Measurements from ENCODE around the gene SPATA31E1.

The SPATA31E1 gene

GRCh38 chr9:87864915-87865314 lies 17.8 kb upstream of the SPATA31E1 start:
- DNase-seq, result no peak

DNA sequence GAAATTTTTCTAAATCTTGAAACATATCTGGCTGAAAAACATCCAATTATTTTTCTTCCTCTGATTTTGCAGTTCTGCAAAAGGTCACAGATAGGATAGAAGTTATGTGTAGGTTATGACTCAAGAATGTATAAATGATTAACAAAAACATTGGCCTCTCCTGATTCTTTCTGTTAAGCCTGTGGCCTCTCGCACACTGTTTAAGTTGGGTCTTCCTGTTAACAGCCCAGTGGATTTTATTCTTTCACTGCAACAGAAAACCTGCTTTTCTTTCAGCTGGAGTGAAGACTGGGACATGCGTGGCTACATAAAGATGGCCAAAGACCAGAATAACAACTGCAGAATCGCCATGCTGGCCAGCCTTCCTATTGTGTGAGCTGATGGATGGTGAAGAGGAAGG lies 17.1 kb upstream of the SPATA31E1 start:
- DNase-seq, result no peak

- DNase-seq, result no peak
These were observed 15.3 kb upstream of the SPATA31E1 start for GRCh38 chr9:87867391-87867790.

GRCh38 chr9:87868175-87868574 lies 14.5 kb upstream of the SPATA31E1 start:
- DNase-seq, result no peak

DNA sequence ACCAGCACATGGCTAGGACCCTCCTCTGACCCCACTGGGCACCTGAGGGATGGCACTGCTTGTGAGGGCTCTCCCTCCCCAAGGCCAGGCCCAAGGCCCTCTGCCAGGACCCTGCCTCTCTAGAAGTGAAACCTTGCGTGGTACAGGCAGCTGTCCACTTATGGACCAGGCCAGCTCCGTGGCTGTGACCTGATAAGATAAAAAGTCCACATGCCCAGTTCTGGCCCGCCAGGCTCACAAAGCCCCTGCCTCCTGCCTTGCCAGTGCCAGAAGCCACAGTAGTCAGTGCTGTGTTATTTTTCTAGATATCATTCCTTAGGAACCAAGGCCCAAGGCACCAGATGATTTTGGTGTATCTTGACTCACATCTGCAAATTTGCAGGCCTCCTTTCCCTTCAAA lies 14.0 kb upstream of the SPATA31E1 start:
- DNase-seq, result no peak

GRCh38 chr9:87869082-87869481 lies 13.6 kb upstream of the SPATA31E1 start:
- DNase-seq, result no peak

DNA sequence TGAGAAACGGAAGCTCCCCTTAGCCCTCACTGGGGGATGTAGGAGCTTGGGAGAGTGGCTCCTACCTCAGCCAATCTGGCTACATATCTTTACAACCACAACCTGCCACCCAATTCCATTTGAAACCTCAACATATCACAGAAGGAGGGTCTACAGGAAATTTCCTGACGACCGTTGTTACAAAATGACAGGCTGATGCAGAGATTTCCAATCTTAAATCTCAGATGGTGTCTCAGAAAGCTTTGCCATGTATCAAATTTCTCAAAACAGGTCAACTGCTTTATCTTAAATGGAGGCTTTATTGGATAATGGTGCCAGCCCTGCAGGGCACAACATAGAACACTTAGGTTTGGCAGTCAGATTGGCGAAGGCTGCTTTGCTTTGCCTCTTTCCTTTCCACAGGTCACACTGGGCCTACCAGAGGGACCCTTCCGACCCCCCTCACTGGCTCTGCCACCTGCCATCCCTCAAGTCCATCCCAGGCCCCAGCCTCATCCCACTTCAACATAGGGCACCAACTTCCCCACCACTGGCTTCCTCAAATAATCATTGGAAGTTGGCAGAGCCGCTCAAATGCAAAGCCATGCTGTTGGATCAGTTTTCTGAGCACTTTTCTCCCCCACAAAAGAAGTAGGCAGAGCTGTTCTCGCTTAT lies 11.1 kb upstream of the SPATA31E1 start:
- DNase-seq, result no peak

DNA sequence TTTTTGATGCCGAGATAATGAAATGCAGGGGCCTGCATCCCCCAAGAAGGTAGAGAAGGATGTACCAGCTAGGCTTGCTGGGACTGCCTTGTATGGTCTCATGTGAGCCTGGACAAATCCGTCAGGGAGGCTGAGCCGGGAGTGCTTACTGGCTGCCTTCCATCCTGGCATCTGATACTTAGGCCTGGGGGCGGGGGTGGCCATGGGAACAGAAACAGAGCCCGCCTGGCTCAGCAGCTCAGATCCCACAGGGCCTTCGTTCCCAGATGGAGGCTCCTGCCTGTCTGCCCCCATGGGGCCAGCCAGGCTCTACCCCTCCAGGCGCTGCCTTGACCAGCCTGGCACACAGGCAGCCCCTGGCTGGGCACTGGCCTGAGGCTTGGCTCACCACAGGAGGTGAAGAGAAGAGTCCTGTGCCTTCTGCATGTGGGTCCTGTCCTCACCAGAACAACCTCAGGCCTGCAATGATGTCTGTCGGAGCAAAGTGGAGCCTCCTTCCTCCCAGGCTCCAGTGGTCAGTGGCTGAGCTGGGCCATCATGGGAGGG lies 10.5 kb upstream of the SPATA31E1 start:
- DNase-seq, result no peak

DNA sequence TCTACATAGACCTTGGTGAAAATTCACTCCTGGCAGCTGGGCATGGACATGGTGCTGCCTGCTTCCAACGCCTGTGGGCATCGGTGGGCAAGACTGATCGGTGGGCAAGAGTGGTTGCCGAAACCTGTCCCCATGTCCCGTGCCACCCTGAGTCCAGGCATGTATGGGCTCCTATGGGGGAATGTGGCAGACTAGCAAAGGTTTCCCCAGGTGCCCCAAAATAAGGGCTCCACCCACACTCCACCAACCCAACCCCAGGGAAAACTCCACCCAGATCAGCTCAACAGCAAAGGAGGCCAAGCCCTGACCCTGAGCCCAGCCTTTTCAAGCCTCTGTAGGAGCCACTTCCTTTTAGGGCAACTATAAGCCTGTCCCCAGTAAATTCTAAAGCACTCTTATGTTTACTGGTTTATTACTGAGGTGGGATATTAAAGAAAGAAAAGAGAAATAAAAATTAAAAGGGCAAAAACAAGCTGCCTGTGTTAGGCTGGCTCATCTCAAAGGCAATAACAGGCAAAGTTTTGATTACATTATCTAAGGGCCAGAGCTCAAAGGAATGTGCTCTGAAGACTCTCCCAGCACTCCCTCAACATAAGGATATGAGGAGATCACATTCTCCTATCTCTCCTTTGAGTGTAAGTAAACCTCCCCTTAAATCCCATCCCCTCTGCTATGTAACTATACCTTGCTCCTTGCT lies 8.9 kb upstream of the SPATA31E1 start:
- DNase-seq, result no peak

- no peak for DNase-seq
These were observed 8.4 kb upstream of the SPATA31E1 start for GRCh38 chr9:87874304-87874623.

GRCh38 chr9:87875060-87875459 lies 7.6 kb upstream of the SPATA31E1 start:
- DNase-seq, result no peak

DNA sequence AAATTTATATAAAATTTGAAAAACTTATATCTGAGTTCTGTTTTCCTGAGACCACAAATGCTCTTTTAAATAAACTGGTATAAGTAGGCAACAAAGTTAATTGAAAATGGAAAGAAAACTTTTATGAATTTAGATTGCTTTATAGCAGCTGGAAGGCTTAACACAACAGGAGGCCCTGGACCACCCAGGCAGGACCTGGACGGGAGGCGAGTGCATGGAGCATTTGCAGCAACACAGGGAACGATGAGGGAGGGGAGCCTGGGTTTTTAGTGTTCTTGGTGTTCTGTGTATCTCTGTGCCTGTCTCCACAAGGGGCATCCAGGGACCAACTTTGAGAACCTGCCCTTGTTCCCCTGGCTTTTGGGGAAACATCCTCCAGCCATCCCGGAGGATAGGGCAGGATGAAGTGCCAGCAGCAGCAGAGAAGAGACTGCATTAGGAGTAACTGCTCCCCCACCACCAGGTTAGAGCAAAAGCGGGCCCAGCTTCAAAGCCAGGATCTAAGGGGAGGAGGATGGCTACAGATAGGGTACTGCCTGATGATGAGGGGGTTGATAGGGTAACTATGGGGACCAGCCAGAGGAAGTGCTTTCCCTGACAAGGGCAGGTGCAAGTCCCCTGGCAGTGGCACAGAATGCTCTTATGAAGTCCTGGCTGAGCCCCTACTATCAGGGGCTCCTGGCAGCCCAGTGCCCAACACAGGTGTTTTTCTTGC lies 6.7 kb upstream of the SPATA31E1 start:
- no peak for DNase-seq

GRCh38 chr9:87876708-87877107 lies 6.0 kb upstream of the SPATA31E1 start:
- no peak for DNase-seq

DNA sequence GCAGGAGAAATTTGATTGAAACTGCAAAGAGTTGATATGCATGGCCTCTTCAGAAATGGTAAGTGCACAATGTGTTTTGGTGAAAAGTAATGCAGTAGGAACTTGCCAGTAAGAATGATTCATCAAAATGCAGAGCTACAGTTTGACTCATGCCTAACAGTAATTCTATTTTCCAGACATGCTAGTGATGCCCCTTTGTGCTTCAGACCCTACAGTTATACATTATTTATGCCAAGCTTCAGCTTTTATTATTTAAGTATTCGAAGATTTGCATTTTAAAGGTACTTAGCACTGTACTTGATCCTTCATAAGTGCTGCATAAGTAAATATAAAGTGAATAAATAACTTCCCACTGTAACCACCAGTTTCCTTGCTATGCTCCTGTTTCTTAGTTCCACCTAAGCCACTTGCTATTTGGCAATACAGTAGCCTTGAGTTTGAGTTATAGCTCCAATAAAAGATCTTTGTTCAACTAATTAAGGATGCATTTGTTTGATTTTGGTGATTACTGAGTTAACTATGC lies 3.6 kb upstream of the SPATA31E1 start:
- DNase-seq, result no peak

DNA sequence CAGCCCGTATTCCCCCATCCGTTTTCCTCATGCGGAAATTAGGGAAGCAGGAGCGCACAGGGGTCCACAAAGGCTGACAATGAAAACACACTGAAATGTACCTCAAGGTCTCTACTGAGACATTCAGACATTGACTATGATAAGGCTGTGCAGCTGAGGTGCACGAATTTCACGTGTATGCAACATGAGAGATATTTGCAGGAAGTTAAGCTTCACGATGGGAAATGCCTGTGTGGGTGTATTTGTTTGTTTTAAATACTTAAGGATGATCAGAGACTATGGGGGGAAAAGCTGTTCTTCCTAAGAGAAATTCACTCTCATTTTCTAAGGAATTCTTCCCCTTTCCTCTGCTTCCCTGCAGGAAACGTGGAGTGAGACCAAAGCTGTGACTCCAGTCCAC lies 2.6 kb upstream of the SPATA31E1 start:
- DNase-seq, result no peak

- DNase-seq, result no peak
These were observed 2.0 kb upstream of the SPATA31E1 start for GRCh38 chr9:87880683-87881082.

DNA sequence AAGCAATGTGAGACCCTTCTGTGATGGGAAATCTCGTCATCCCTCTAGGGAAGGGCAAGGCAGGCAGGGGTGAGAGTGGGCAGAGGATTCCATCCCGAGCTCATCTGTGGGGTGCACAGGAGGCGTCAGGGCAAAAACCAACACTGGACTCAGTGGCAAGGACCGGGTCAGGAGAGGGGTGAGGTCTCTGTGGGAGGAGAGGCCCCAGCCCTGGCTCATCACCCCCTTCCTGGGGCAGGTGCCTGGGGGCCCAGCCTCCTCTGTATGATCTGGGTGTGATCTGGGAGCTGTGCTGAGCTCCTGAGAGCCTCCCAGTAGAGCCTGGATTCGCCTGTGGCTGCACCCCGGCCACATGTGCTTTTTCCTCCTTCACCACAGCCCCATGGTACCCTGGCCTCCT lies 597 bp downstream of the SPATA31E1 start:
- no peak for DNase-seq

DNA sequence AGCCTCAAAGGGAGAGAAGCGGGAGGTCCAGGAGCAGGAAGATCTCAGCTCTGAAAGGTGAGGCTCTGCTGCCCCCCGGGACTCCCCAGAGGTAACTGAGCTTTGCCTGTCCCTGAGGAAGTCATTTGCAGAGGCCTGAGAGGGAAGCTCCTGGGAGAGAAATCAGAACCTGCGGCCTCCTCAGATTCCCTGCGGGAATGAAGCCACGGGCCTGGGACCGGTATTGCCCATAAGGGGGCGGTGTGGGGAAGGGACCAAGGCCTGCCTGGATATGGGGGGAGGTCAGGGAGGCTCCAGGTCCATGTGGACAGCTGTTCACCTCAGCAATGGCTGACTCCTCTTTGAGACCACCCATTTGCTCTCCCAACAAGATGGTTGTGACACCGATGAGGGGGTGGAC lies 1.3 kb downstream of the SPATA31E1 start:
- DNase-seq, result no peak

DNA sequence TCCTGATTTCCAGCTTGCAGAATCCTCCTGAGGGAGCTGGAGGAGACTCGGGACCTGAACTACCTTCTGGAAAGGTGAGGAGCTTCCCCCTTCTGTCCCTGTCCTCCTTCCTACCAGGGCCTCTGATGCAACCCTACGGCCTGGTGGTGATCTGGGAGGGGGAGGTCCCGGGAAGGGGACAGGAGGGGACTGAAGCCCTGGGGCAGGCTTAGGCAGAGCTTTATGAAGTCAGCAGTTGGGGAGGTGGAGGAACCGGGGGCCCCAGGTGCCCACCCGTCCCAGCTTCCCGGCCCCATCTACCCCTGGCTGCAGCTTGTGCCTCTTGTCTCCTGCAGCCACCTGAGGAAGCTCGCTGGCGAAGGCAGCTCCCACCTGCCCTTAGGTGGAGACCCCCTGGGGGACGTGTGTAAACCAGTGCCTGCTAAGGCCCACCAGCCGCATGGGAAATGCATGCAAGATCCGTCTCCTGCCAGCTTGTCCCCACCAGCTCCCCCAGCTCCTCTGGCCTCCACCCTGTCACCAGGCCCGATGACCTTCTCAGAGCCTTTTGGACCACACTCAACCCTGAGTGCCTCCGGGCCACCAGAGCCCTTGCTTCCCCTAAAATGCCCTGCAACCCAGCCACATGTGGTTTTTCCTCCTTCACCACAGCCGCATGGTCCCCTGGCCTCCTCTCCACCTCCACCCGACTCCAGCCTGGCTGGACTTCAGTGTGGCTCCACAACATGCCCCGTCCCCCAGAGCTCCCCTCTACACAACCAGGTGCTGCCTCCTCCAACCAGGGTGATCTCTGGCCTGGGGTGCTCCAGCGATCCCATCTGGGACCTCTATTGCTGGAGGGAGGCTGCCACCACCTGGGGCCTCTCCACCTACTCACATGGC lies 2.1 kb downstream of the SPATA31E1 start:
- DNase-seq, result no peak

DNA sequence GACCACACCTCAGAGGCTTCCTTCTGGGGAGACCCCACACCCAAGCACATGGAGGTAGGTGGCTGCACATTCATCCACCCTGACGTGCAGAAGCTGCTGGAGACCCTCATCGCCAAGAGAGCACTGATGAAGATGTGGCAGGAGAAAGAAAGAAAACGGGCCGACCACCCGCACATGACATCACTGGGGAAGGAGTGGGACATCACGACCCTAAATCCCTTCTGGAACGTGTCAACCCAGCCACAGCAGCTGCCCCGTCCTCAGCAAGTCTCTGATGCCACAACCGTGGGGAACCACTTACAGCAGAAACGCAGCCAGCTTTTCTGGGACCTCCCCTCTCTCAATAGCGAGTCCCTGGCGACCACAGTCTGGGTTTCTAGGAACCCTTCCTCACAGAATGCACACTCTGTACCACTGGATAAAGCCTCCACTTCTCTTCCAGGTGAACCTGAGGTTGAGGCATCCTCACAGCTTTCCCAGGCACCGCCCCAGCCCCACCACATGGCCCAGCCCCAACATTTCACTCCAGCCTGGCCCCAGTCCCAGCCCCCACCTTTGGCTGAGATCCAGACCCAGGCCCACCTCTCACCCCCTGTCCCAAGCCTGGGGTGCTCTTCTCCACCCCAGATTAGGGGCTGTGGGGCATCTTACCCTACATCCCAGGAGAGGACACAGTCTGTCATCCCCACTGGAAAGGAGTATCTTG lies 3.0 kb downstream of the SPATA31E1 start:
- DNase-seq, result no peak

GRCh38 chr9:87886210-87886932 lies 3.7 kb downstream of the SPATA31E1 start:
- DNase-seq, result no peak
